Ovary (tissue), 9 donors: Measurements from ENCODE around the gene RGS6. TPM values are rescaled to one million over a fixed set of nuclear protein-coding genes. Genes with fewer than 3 reads are reported as not detected.

Experiments
- DNase-seq, 5 donors: peaks; one replicate each; pipeline ENCODE4 v3.0.0-alpha.2; 2019 to 2020
- H3K27ac ChIP-seq, 2 donors: fragments of 200-600 bp; one replicate each; pipeline versions ENCODE4 v1.5.1 to v1.8.0; 2019 to 2022
- H3K27me3 ChIP-seq: fragments of 200-600 bp; one replicate; pipeline ENCODE4 v1.8.0; 2022
- H3K36me3 ChIP-seq: fragments of 200-600 bp; sonication (generic); one replicate; pipeline ENCODE4 v1.5.1; 2019
- H3K4me1 ChIP-seq: one replicate; pipeline ENCODE4 v1.8.1; 2013; ENCODE audit warnings: mild to moderate bottlenecking, moderate library complexity; ENCODE audit not compliant: insufficient read depth
- H3K4me3 ChIP-seq: fragments of 200-600 bp; sonication (generic); one replicate; pipeline ENCODE4 v1.5.1; 2017
- H3K9me3 ChIP-seq, 2 donors: fragments of 200-600 bp in 1 of 2; sonication (generic) in 1 of 2; one replicate each; pipeline versions ENCODE4 v1.5.1 to v1.8.1; 2013 to 2019; ENCODE audit warnings: mild to moderate bottlenecking in 1 of 2, moderate library complexity in 1 of 2
- EP300 ChIP-seq: sonication (generic); formaldehyde crosslinking; IDR thresholded peaks from one replicate; pipeline ENCODE4 v1.6.1; 2017; ENCODE audit warnings: antibody characterized with exemption
- POLR2A ChIP-seq: fragments of 450-650 bp; IDR thresholded peaks from one replicate; pipeline ENCODE4 v1.6.1; 2017; ENCODE audit warnings: antibody characterized with exemption, mild to moderate bottlenecking, moderate library complexity
- WGBS, 3 donors: extraction: QIAGEN DNeasy Blood & Tissue Kit in 1 of 3; methylation state at CpG; one replicate each; pipeline versions ENCODE4 v1.1.5 to v1.1.7; 2013 to 2017; 5-methylcytosine and 5-hydroxymethylcytosine counted together
- intact Hi-C, 4 donors: fragments of 100-400 bp; cut with DNase I; formaldehyde crosslinking; loops; one replicate each; pipeline versions ENCODE4 v1.11.0 to v1.15.1; 2022 to 2023
- polyA plus RNA-seq, 2 donors: library from polyadenylated mRNA; stranded (reverse); fragments of 200-250 nt in 1 of 2; fragments of 350-450 nt in 1 of 2; fragmentation: Illumina TruSeq in 1 of 2; extraction: RNeasy Lipid Tissue Mini Kit (QIAGEN cat#74804) in 1 of 2; gene quantifications; one replicate each; pipeline ENCODE4 v1.2.3, GENCODE V29; 2013 to 2014
- total RNA-seq, 7 donors: library from RNA; depleted of rRNA in 2 of 7; stranded (reverse); fragments of >200 nt in 2 of 7; fragmentation: NEBNext Ultra II Directional in 3 of 7; extraction: Animal tissue kit (Norgen Biotek cat#: 25700) in 3 of 7; gene quantifications; one replicate each; pipeline versions ENCODE4 v1.1.0 to v1.2.4, GENCODE V29; 2016 to 2023
- TF ChIP-seq, protein P1 (sequence below), 3 donors: fragments of 450-650 bp in 2 of 3; fragments of 200-600 bp in 1 of 3; IDR thresholded peaks; one replicate each; pipeline versions ENCODE4 v1.5.1 to v1.8.0; 2016 to 2022; ENCODE audit warnings: antibody characterized with exemption in 3 of 3, mild to moderate bottlenecking in 1 of 3
- donor health status: DM: no; HTN: no; CAD: no; lungs with moderate emphysema.
- donor health status: DM: no; HTN: no; CAD: no.
- donor health status: Bipolar disorder and iron deficiency.
- donor health status: DM: yes; HTN: yes; CAD: no.
- donor health status: DM: no; HTN: no; CAD: no.
- donor health status: DM: yes; HTN: yes; CAD: no.

RGS6 gene
- total and polyA plus RNA-seq, 9 donors, result 0.53 to 6.9 (median 1.1) TPM

DNA sequence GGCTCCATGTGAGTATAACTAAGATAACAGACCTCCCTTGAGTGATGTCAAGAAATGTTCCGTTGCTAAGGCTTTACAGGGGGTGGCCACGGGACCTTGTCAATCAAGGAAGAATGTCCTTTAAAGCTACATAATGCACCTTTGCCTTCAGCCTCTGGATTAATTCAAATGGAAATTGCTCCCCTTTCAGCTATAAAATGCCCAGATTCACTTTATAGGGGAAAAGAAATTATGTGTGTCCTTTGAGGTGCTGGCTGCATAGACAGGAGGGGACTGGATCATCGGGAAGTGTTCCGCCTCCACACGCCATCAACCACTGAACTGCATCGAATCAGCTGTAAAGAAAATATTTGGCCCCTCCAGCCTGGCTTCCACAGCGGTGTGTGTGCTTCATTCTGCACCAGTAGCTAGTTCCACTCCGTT, 546.3 kb downstream of the RGS6 start:
- Histone ChIP-seq H3K4me3 (no peak overlapping the region), H3K9me3 (no peaks in the 10 kb centered on the region), H3K4me1 (no peaks in the 10 kb centered on the region), H3K27ac (no peak overlapping the region), H3K27me3 (no peaks in the 10 kb centered on the region), H3K36me3 (no peaks in the 10 kb centered on the region)
- 70 to 79% (median 76%) methylated on average over 8 of the region's 8 CpGs for WGBS, 3 donors
- intact Hi-C loops, result no loop called here
- no peak for DNase-seq
- TF ChIP-seq POLR2A (no peak), EP300 (no peak)
- TF ChIP-seq, protein P1, sequence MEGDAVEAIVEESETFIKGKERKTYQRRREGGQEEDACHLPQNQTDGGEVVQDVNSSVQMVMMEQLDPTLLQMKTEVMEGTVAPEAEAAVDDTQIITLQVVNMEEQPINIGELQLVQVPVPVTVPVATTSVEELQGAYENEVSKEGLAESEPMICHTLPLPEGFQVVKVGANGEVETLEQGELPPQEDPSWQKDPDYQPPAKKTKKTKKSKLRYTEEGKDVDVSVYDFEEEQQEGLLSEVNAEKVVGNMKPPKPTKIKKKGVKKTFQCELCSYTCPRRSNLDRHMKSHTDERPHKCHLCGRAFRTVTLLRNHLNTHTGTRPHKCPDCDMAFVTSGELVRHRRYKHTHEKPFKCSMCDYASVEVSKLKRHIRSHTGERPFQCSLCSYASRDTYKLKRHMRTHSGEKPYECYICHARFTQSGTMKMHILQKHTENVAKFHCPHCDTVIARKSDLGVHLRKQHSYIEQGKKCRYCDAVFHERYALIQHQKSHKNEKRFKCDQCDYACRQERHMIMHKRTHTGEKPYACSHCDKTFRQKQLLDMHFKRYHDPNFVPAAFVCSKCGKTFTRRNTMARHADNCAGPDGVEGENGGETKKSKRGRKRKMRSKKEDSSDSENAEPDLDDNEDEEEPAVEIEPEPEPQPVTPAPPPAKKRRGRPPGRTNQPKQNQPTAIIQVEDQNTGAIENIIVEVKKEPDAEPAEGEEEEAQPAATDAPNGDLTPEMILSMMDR (IDR thresholded peaks at IDR 0.05), result no peak

DNA sequence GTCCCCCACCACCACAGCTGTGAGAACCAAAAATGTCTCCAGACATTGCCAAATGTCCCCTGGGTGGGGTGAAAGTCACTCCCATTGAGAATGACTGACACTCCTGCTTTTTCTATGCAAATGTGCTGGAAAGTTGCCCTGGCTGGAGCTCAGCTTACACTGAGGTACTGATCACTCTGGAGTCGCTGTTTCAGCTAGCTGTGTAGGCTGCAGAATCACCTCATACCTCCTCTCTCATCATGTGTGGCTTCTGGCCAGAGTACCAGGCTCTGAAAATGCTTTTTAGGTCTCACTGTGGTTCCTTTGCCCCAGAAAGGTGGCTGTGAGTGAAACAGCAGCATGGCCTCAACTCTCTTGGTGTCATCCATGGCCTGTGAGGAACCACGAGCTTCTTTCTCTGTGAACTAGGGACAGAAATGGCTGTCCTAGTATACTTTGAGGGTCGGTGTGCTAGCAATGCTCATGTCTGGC, 547.3 kb downstream of the RGS6 start:
- Histone ChIP-seq H3K4me1 (no peaks in the 10 kb centered on the region), H3K27me3 (no peaks in the 10 kb centered on the region), H3K36me3 (no peaks in the 10 kb centered on the region), H3K4me3 (no peak overlapping the region), H3K27ac (no peak overlapping the region), H3K9me3 (no peaks in the 10 kb centered on the region)
- TF ChIP-seq, protein P1 (IDR thresholded peaks at IDR 0.05), result no peak
- TF ChIP-seq EP300, result no peak
- intact Hi-C loops, result no loop called here
- WGBS, 3 donors, result 78 to 87% (median 85%) methylated on average over 3 of the region's 3 CpGs
- no peak for DNase-seq

DNA sequence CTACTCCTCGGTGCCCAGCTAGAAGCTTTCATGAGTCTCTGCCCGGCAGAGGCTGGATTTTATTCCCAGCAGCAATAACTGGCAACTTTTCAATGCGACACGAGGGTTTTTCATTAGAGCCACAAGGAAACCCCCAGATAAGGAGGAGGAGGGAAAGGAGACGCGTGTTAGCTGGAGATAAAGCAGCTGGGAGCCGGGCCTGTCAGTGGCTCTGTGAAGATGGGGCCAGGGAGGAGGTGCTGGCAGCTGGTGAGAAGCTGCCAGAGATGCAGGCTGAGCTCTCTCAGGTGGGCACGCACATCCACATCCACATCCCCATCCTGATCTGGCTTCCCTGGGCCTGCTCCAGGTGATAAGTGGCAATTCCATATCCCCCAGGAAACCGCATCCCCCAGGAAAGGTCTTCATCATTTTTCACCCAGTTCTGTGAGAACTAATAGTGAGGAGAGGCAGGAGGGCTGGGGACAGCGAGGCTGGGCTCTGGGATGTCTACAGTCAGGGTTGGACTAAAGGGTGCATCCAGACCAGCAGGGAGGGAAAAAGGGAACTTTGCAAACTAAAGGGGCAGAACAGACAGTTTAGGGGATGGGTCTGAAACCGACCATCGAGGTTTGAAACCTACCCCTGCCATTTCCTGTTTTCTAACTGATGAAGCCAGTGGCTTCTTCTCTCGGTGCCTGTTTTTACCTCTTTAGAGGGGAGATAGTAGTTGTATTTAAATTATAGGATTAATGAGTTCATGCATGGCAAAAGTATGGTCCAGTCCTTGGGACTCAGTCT, 548.4 kb downstream of the RGS6 start:
- H3K27me3 ChIP-seq, result no peaks in the 10 kb centered on the region
- no peaks in the 10 kb centered on the region for H3K4me1 ChIP-seq
- no peaks in the 10 kb centered on the region for H3K9me3 ChIP-seq
- H3K36me3 ChIP-seq, result no peaks in the 10 kb centered on the region
- TF ChIP-seq EP300, result no peak
- no peak for TF ChIP-seq POLR2A
- TF ChIP-seq, protein P1 (IDR thresholded peaks at IDR 0.05), result no peak
- H3K4me3 ChIP-seq, result no peak overlapping the region
- H3K27ac ChIP-seq, result no peak overlapping the region
- intact Hi-C loops, result no loop called here
- 29 to 36% (median 35%) methylated on average over 13 of the region's 13 CpGs for WGBS, 3 donors
- DNase-seq, result no peak

DNA sequence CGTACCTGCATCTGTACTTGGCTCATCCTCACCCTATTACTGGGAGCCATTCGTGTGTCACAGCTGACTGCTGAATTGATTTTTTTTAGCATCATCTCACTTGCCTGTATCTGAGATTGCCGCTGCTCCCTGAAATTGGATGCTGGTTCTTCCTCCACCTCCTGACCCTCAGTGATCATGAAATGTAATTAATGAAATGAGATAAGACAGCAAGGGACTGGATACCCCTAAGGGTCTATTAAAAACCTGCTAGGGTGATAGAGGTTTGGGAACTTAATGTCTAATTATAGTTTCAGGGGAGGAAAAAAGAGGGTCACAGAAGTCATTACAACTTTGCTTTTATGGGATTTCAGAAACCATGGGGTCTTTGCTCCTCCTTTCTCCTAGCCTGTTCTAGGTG, 551.1 kb downstream of the RGS6 start:
- TF ChIP-seq, protein P1 (IDR thresholded peaks at IDR 0.05), result no peak
- intact Hi-C loops, result no loop called here
- 75 to 83% (median 82%) methylated on average over 3 of the region's 3 CpGs for WGBS, 3 donors

More for the DNA sequence above, 551.1 kb downstream of the RGS6 start:
- no peak overlapping the region for H3K27ac ChIP-seq
- no peaks in the 10 kb centered on the region for H3K4me1 ChIP-seq
- H3K9me3 ChIP-seq, result no peaks in the 10 kb centered on the region
- no peak overlapping the region for H3K4me3 ChIP-seq
- no peaks in the 10 kb centered on the region for H3K27me3 ChIP-seq
- no peaks in the 10 kb centered on the region for H3K36me3 ChIP-seq
- no peak for DNase-seq
